H1 (cell line): ENCODE results near the gene TP53BP1. TPM values are rescaled to one million over a fixed set of nuclear protein-coding genes. Genes with fewer than 3 reads are reported as not detected.
A peak's percentile ranks its signal among the peaks of the same experiment; 100 is the strongest.

Source experiments
- ASH2L ChIP-seq: fragments of 200-600, 300-600 bp; sonication (generic); IDR thresholded peaks from one replicate; pipeline ENCODE4 v1.7.1; 2017; ENCODE audit warnings: low read length
- ATF3 ChIP-seq: IDR thresholded peaks from 2 replicates; pipeline ENCODE4 v1.6.1; 2011; ENCODE audit warnings: low read depth, mild to moderate bottlenecking, low read length; ENCODE audit not compliant: insufficient read depth
- BACH1 ChIP-seq: IDR thresholded peaks from 2 replicates; pipeline ENCODE4 v1.6.1; 2012; ENCODE audit warnings: low read length, improper control_type of control experiment
- CBX8 ChIP-seq: fragments of 300-800, 300-1000 bp; sonication (generic); IDR thresholded peaks from 2 replicates; pipeline ENCODE4 v1.7.1; 2016; ENCODE audit warnings: low read depth, low read length, borderline replicate concordance
- CEBPB ChIP-seq: IDR thresholded peaks from 2 replicates; pipeline ENCODE4 v1.6.1; 2012; ENCODE audit warnings: low read depth, low read length
- CHD1 ChIP-seq: IDR thresholded peaks from 2 replicates; pipeline ENCODE4 v1.6.1; 2012; ENCODE audit warnings: low read depth, low read length, improper control_type of control experiment
- CHD2 ChIP-seq: IDR thresholded peaks from 2 replicates; pipeline ENCODE4 v1.6.1; 2012; ENCODE audit warnings: low read length, improper control_type of control experiment
- CTBP2 ChIP-seq: IDR thresholded peaks from 2 replicates; pipeline ENCODE4 v1.7.0; 2011; ENCODE audit warnings: borderline replicate concordance, mild to moderate bottlenecking, moderate library complexity, mixed read lengths, low read length; ENCODE audit not compliant: insufficient read depth, insufficient read length
- HDAC2 ChIP-seq, 2 experiments: fragments of 300-600 bp in 1 of 2; sonication (generic) in 1 of 2; IDR thresholded peaks; 2 replicates each; pipeline ENCODE4 v1.6.1; 2011 to 2012; ENCODE audit warnings: low read depth in 2 of 2, low read length in 2 of 2, mild to moderate bottlenecking in 2 of 2, moderate library complexity in 2 of 2, borderline replicate concordance in 1 of 2, inconsistent platforms in 1 of 2
- HDAC6 ChIP-seq: IDR thresholded peaks from one replicate; pipeline ENCODE4 v1.7.1; 2012; ENCODE audit warnings: low read depth, mild to moderate bottlenecking, inconsistent platforms, low read length, moderate library complexity
- KDM4A ChIP-seq: IDR thresholded peaks from one replicate; pipeline ENCODE4 v1.7.1; 2012; ENCODE audit warnings: low read depth, mild to moderate bottlenecking, moderate library complexity, low read length, inconsistent platforms; ENCODE audit not compliant: severe bottlenecking
- PHF8 ChIP-seq: fragments of 200-600 bp; sonication (generic); conservative IDR thresholded peaks from 2 replicates; pipeline ENCODE4 v1.7.1; 2012; ENCODE audit warnings: low read depth, mild to moderate bottlenecking, inconsistent platforms, low read length, moderate library complexity
- RAD21 ChIP-seq, 2 experiments: IDR thresholded peaks in 1 of 2; conservative IDR thresholded peaks in 1 of 2; 2 replicates each; pipeline ENCODE4 v1.6.1; 2011; ENCODE audit warnings: low read depth in 2 of 2, low read length in 2 of 2, improper control_type of control experiment in 1 of 2, inconsistent platforms in 1 of 2, mild to moderate bottlenecking in 1 of 2, moderate library complexity in 1 of 2
- RFX5 ChIP-seq: IDR thresholded peaks from 2 replicates; pipeline ENCODE4 v1.6.1; 2011; ENCODE audit warnings: low read depth, low read length, improper control_type of control experiment, borderline replicate concordance
- SIN3A ChIP-seq, 2 experiments: IDR thresholded peaks in 1 of 2; conservative IDR thresholded peaks in 1 of 2; 2 replicates each; pipeline ENCODE4 v1.6.1; 2011 to 2012; ENCODE audit warnings: low read length in 2 of 2, improper control_type of control experiment in 1 of 2, low read depth in 1 of 2, mild to moderate bottlenecking in 1 of 2
- SP1 ChIP-seq: IDR thresholded peaks from 2 replicates; pipeline ENCODE4 v1.6.1; 2011; ENCODE audit warnings: low read depth, low read length
- SP2 ChIP-seq: IDR thresholded peaks from 2 replicates; pipeline ENCODE4 v1.6.1; 2012; ENCODE audit warnings: mild to moderate bottlenecking, low read length, inconsistent platforms
- SP4 ChIP-seq: IDR thresholded peaks from 2 replicates; pipeline ENCODE4 v1.6.1; 2012; ENCODE audit warnings: low read length, inconsistent platforms
- SRF ChIP-seq: IDR thresholded peaks from 2 replicates; pipeline ENCODE4 v1.6.1; 2011; ENCODE audit warnings: mild to moderate bottlenecking, low read depth, low read length, moderate library complexity
- TAF1 ChIP-seq: IDR thresholded peaks from 2 replicates; pipeline ENCODE4 v1.6.1; 2011; ENCODE audit warnings: mild to moderate bottlenecking, low read depth, low read length
- TBP ChIP-seq: IDR thresholded peaks from 2 replicates; pipeline ENCODE4 v1.6.1; 2011; ENCODE audit warnings: low read depth, low read length, improper control_type of control experiment
- TCF12 ChIP-seq: IDR thresholded peaks from 2 replicates; pipeline ENCODE4 v1.6.1; 2011; ENCODE audit warnings: low read depth, mild to moderate bottlenecking, low read length
- TEAD4 ChIP-seq: IDR thresholded peaks from 2 replicates; pipeline ENCODE4 v1.6.1; 2012; ENCODE audit warnings: low read depth, low read length, inconsistent platforms, mixed read lengths
- YY1 ChIP-seq: IDR thresholded peaks from 2 replicates; pipeline ENCODE4 v1.6.1; 2011; ENCODE audit warnings: low read depth, mild to moderate bottlenecking, low read length
- polyA plus RNA-seq, 7 experiments: library from polyadenylated mRNA; depleted of rRNA in 3 of 7; stranded (reverse) in 5 of 7; unstranded in 2 of 7; fragments of >200 nt in 5 of 7; fragments of 200-250 nt in 2 of 7; gene quantifications; 1 replicate in 5 of 7; 2 replicates in 1 of 7; 4 replicates in 1 of 7; pipeline versions ENCODE4 v1.2.1 to v1.2.3, GENCODE V29; 2011 to 2013; ENCODE audit warnings: missing spikeins in 2 of 7, mixed read lengths in 2 of 7
- total RNA-seq: library from RNA; stranded (reverse); fragmentation: NEBNext Ultra II Directional; extraction: Animal tissue kit (Norgen Biotek cat#: 25700); gene quantifications from 2 replicates; pipeline ENCODE4 v1.2.1, GENCODE V29; 2021

TP53BP1 gene
- total and polyA plus RNA-seq, 2 of the 8 experiments (the other 6 are each of a cell fraction or from before 2014, with no cell fraction given): 34.1 to 63.6 TPM

- TF ChIP-seq CHD2: peak; percentile 82
- peak in 1 of 2 experiments; percentile 82; a peak in 2 of 4 replicates for TF ChIP-seq SIN3A (conservative IDR thresholded peaks at IDR 0.05 in 1 of 2, IDR thresholded peaks at IDR 0.05 in 1 of 2; ENCODE audit: low read depth in 1 of 2, low read length in 2 of 2)
- TF ChIP-seq HDAC6: no peak
- peak in 1 of 2 experiments; percentile 63; a peak in 1 of 4 replicates for TF ChIP-seq HDAC2 (IDR thresholded peaks at IDR 0.05; ENCODE audit: borderline replicate concordance in 1 of 2, low read depth in 2 of 2, low read length in 2 of 2)
- no peak for TF ChIP-seq TBP
- no peak for TF ChIP-seq SP4
- TF ChIP-seq RFX5: no peak
- TF ChIP-seq CHD1: no peak
- peak; percentile 57 for TF ChIP-seq KDM4A
- TF ChIP-seq ASH2L: peak; percentile 91
- TF ChIP-seq SP2: peak; percentile 62
- no peak for TF ChIP-seq CBX8
- peak; percentile 88 for TF ChIP-seq PHF8
- no peak for TF ChIP-seq BACH1
- no peak for TF ChIP-seq RAD21 (IDR thresholded peaks at IDR 0.05 in 1 of 2, conservative IDR thresholded peaks at IDR 0.05 in 1 of 2; ENCODE audit: low read depth in 2 of 2, low read length in 2 of 2)
- no peak for TF ChIP-seq ATF3
- peak; percentile 86 for TF ChIP-seq YY1
- no peak for TF ChIP-seq SRF
- TF ChIP-seq CEBPB: no peak
- no peak for TF ChIP-seq CTBP2
- TF ChIP-seq TEAD4: no peak
- peak; percentile 90 for TF ChIP-seq SP1
- TF ChIP-seq TCF12: no peak
- peak; percentile 62; the same call in 1 of the 2 replicates for TF ChIP-seq TAF1
These were observed at the start of gene TP53BP1 (continued) for GRCh38 chr15:43492673-43493601.
